Motor neuron (in vitro differentiated cells): ENCODE measurements around the gene HSPA5. TPM values are rescaled to one million over a fixed set of nuclear protein-coding genes. Genes with fewer than 3 reads are reported as not detected.
A peak's percentile ranks its signal among the peaks of the same experiment; 100 is the strongest.

Source experiments
- ATAC-seq, 8 experiments: fragments of 200-7000 bp; cut with Tn5 transposase; replicated peaks in 6 of 8; 2 replicates each; pipeline ENCODE4 v1.8.0; 2021; ENCODE audit warnings: mild to moderate bottlenecking in 8 of 8, moderate library complexity in 8 of 8
- H3K27ac ChIP-seq, 2 donors: fragments of 250-450 bp; sonication (Bioruptor Pico); 2 replicates each; pipeline ENCODE4 v1.9.0; 2021; ENCODE audit warnings: antibody characterized with exemption in 2 of 2, mild to moderate bottlenecking in 2 of 2, moderate library complexity in 1 of 2
- H3K4me1 ChIP-seq, 2 donors: fragments of 250-450 bp; sonication (Bioruptor Pico); replicated peaks in 1 of 2; 2 replicates each; pipeline ENCODE4 v1.6.1; 2021; ENCODE audit warnings: antibody characterized with exemption in 2 of 2, mild to moderate bottlenecking in 2 of 2, moderate library complexity in 1 of 2
- H3K4me3 ChIP-seq, 5 donors: fragments of 250-450 bp; sonication (Bioruptor Pico); 2 replicates each; pipeline ENCODE4 v1.9.0; 2021; ENCODE audit warnings: antibody characterized with exemption in 5 of 5, mild to moderate bottlenecking in 5 of 5, moderate library complexity in 4 of 5
- WGBS, 10 experiments: fragments of 450-650 bp; shearing (Covaris generic); methylation state at CpG; one replicate each; pipeline ENCODE4 v1.0.0; 2022; 5-methylcytosine and 5-hydroxymethylcytosine counted together
- in situ Hi-C, 9 experiments: fragments of 400-800 bp; cut with MboI; loops; one replicate each; pipeline ENCODE4 v1.15.0; 2021; ENCODE audit warnings: low sequenced_read_pairs in 9 of 9, low pct_unique_long_range_greater_than_20kb in 2 of 9; ENCODE audit not compliant: unreplicated experiment in 9 of 9
- total RNA-seq, 8 experiments: library from RNA; unstranded; fragments of 300-600 nt; gene quantifications; 2 replicates each; pipeline versions ENCODE4 v1.2.3 to v1.2.4, GENCODE V29; 2022

HSPA5 gene
- total RNA-seq, 8 experiments from 2014 or later: 105 to 365 (median 246) TPM

DNA sequence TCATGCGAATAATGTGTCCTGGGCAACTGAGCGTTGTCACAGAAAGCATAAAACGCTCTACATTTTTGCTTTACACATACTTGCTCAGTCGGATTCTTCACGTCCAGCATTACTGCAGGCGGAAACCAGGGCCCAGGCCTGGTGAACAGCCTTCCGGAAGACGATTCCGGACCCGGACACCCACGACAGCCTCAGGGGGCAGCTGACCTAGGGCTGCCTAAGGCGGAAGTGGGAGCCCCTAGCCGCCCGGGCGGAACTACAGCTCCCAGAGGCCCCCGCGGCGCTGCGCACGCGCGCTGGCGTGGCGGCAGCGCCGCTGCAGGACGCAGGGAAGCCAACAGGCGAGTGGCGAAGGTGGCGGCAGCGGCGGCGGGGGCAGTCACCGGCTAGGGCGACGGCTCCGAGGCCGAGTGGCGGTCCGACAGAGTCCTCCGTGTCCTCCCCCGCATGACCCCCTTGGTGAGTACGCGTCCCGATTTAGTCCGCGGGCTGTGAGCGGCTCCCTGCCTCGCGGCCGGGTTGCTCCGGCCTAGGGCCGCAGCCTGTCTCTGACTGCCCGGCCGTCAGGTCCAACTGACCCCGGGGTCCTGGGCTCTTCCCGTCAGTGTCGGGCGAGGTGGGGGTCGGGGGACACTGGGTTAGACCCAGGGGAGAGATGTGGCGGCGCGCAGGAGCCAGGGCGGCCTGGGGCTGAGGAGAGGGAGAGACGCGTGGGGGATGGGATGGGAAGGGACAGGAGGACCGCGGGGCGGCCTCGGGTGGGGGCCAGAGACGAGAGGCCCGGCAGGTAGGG, 20.6 kb upstream of the HSPA5 start, which contains the start of gene GAPVD1:
TSS of gene GAPVD1 (plus strand) at position 326 of the 793 bp plus-strand sequence. CDS start 37,096 bp downstream, outside the sequence.
- peak; percentile 94 to 99 (median 96) for ATAC-seq
- Histone ChIP-seq H3K27ac (peak within 1 kb of the TSS; percentile 79 to 86), H3K4me1 (peaks cover 5 to 11% of the 10 kb centered on the region in 2 donors), H3K4me3 (peak within 1 kb of the TSS; percentile 70 to 95 (median 79))
- 0 to 10% (median 2%) methylated on average over 1 to 22 of the region's 72 CpGs; no CpG with 5 or more reads in 4 of the 10 experiments for WGBS, 10 experiments
- in situ Hi-C loops: no loop called here

DNA sequence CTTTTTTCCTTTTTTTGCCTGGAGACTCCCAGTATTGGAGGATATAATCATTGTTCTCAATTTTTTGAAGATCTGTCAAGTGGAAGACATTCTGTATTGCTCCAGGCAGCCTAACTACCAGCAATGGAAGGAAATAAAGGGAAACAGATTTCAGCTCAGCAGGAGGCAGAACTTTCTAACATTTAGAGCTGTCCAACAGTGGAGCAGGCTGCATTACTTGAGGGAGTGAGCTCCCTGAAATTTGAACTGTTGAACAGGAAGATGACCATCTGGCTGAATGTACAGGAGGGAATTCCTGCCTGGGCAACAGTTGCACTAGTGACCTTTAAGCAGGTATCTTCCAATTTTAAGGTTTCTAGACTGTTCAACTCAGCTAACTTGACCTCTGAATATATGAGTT, 19.4 kb upstream of the HSPA5 start:
- Histone ChIP-seq H3K27ac (no peak overlapping the region), H3K4me1 (peaks cover 5 to 11% of the 10 kb centered on the region in 2 donors), H3K4me3 (no peak overlapping the region)
- ATAC-seq: no peak
- in situ Hi-C loops: no loop called here

DNA sequence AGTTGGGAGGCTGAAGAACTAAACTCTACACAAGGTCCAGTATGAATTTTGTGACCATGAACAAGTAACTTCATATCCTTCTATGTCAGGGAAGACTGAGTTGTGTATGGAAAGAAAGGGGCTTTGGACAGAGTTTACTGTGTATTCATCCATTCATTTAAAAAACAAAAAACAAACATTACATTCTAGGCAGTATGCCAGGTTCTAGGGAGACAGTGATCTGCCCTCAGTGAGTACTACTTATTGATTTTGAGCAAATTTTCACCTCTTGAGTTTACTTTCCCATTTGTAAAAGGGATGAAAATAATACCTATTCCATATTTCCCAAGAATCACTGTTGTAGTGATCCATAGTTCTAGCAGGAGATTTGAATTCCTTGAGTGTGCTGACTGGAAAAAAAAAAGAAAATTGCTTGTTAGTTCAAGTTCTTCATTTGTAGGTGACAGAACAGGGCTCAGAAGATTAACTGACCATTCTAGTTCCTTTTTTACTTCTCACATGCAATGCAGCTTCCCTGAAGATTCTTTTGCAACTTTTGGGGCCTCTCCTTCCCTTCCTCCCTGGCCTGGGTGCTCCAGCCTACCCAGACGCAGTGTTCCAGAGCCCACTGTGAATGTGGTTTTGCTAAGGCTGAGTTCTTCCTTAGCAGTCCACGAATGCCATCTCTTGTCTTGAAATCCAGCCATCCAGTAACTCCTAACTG, 17.8 kb upstream of the HSPA5 start:
- in situ Hi-C loops: no loop called here
- WGBS, 10 experiments: 0 to 89% (median 68%) methylated on average over 1 to 2 of the region's 2 CpGs; no CpG with 5 or more reads in 2 of the 10 experiments

DNA sequence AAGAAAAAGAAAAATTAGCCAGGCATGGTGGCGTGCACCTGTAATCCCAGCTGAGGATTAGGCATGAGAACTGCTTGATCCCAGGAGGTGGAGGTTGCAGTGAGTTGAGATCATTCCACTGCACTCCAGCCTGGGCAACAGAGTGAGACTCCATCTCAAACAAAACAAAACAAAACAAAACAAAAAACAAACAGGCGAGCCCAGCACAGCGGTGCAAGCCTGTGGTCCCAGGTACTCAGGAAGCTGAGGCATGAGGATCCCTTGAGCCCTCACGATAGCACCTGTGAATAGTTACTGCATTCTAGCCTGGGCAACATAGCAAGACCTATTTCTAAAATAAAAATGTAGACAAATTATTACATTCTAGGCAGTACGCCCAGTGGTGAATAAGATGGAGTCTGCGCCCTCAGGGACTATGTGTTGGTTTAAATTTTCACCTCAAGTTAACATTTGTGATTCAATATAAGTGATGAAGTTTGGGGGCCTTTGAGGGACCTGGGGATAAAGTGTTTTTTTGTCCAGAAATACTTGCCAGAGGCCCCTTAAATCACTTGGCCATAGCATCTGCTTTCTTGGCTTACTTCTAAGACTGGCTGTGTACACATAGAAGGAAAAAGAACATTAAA, 17.1 kb upstream of the HSPA5 start:
- WGBS, 10 experiments: 72 to 100% (median 90%) methylated on average over 2 to 6 of the region's 6 CpGs
- Histone ChIP-seq H3K4me1 (peaks cover 5 to 11% of the 10 kb centered on the region in 2 donors), H3K27ac (no peak overlapping the region), H3K4me3 (no peak overlapping the region)
- in situ Hi-C loops: no loop called here
- ATAC-seq: no peak

More for the DNA sequence above, 17.8 kb upstream of the HSPA5 start:
- no peak overlapping the region for H3K4me3 ChIP-seq
- H3K27ac ChIP-seq: no peak overlapping the region
- ATAC-seq: no peak
- H3K4me1 ChIP-seq: peaks cover 5 to 11% of the 10 kb centered on the region in 2 donors

DNA sequence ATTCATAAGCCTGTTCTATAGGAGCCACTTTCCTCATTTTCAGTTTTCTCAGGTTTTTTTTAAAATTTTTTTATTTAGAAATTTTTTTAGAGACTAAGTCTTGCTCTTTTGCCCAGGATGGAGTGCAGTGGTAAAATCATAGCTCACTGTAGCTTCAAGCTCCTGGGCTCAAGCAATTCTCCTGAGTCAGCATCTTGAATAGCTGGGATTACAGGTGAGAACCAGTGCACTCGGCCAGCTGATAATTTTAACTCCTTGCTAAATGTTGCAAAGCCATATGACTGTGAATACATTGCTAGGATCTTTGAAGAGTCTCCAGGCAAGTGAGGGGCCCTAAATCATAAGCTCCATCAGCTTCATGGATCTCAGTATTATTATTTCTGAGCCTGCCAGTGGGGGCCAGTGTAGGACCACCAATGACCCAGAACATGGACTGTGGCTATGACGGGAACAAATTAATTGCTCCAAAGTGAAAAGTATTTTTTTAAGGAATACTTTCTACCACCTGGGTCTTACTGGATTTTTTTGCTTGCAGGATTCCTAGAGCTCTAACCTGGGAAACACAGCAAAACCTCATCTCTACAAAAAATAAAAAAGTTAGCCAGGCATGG, 14.7 kb upstream of the HSPA5 start:
- H3K27ac ChIP-seq: no peak overlapping the region
- no peak overlapping the region for H3K4me3 ChIP-seq
- in situ Hi-C loops: no loop called here
- peak in 4 of 8 experiments; percentile 41 to 87 (median 48) for ATAC-seq
- WGBS, 10 experiments: 0 to 64% (median 35%) methylated on average over 1 to 2 of the region's 2 CpGs; no CpG with 5 or more reads in 2 of the 10 experiments
- no peaks in the 10 kb centered on the region for H3K4me1 ChIP-seq

DNA sequence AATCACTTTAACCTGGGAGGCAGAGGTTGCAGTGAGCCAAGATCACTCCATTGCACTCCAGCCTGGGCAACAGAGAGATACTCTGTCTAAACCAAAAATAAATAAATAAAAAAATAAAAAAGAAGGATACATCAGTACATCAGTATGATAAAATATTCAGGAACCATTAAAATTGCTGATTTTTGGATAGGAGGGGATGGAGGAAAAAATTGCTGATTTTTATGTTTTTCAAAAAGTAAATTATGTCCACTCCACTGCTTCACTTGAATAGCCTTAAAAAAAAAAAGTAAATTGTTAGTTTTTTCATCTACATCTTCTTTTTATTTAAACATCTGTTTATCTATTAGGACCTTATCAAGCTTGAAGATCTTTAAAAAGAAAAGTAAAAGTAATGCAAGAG, 13.1 kb upstream of the HSPA5 start:
- Histone ChIP-seq H3K4me1 (no peaks in the 10 kb centered on the region), H3K4me3 (no peak overlapping the region), H3K27ac (no peak overlapping the region)
- in situ Hi-C loops: no loop called here
- ATAC-seq: no peak

DNA sequence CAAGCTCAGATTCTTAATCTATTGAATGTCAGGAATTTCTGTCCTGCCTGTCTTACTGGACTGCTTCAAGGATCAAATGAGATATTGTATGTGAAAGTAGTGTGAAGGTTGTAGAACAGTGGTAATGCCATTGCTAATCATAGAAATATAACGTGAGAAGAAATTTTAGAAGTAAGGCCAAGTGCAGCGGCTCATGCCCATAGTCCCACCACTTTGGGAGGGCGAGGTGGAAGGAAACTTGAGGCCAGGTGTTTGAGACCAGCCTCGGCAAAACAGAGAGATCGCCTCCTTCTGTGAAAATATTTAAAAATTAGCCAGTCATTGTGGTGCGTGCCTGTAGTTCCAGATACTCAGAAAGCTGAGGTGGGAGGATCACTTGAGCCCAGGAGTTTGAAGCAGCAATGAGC, 5.1 kb upstream of the HSPA5 start:
- in situ Hi-C loops: no loop called here
- ATAC-seq: no peak
- no peak overlapping the region for H3K4me3 ChIP-seq
- 75 to 93% (median 88%) methylated on average over 3 to 6 of the region's 6 CpGs; no CpG with 5 or more reads in 4 of the 10 experiments for WGBS, 10 experiments
- H3K4me1 ChIP-seq: peaks cover 0 to 4% of the 10 kb centered on the region in 2 donors
- no peak overlapping the region for H3K27ac ChIP-seq

DNA sequence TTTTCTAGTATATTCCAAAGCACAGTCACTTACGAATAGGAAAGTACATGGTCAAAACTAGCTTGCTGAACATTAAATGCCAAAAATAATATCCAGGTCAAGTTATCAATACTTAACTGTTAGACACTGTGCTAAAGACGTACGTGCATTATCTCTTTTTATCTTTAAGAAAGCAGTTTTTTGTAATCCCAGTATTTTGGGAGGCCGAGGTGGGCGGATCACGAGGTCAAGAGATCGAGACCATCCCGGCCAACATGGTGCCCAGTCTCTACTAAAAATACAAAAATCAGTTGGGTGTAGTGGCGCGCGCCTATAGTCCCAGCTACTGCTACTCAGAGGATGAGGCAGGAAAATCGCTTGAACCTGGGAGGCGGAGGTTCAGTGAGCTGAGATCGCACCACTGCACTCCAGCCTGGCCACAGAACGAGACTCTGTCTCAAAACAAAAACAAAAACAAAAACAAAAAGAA, 2.7 kb upstream of the HSPA5 start:
- in situ Hi-C loops: no loop called here
- H3K27ac ChIP-seq: no peak overlapping the region
- peaks cover 8 to 15% of the 10 kb centered on the region in 2 donors for H3K4me1 ChIP-seq
- WGBS, 10 experiments: 84 to 100% (median 94%) methylated on average over 2 to 15 of the region's 15 CpGs
- no peak overlapping the region for H3K4me3 ChIP-seq
- ATAC-seq: no peak

DNA sequence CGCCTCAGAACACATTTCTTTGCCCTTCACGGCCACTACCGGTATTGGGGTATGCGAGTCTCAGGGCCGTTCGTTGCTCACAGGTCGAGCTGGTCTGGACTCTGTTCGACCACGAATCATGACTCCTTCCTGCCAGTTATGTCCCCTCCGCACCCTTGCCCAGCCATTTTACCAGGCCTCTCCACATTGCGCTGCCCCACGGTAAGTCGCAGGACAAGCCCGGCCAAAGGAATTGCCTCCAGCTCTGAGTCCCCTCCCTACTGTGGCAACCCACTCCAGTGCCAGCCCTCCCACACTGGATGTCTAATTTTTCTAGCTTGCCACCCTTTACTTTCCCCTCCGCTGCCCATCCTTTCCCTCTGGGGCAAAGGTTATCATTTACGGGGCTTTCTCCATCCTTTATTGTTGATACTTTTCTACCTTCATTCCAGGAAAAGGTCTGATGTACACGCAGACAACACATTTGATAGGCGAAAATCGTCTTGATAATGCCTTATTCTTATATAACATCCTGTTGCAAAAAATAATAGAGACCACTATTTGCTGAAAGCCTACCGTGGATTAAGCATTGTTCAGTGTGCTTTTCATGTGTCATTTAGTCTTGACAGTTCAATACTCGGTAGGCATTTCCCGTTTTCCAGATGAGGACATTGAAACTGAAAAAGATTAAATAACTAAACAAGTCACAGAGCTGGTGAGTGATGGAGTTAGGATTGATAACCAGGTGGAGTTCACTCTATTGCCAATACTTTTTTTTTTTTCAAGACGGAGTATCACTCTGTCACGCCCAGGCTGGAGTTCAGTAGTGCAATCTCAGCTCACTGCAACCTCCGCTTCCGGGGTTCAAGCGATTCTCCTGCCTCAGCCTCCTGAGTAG, 958 bp upstream of the HSPA5 start:
- in situ Hi-C loops: no loop called here
- 0 to 71% (median 32%) methylated on average over 2 to 22 of the region's 27 CpGs for WGBS, 10 experiments
- peak overlapping the region; percentile 55 to 84 (median 74) for H3K4me3 ChIP-seq
- H3K27ac ChIP-seq: peak overlapping the region; percentile 89 to 91
- peaks cover 24 to 30% of the 10 kb centered on the region in 2 donors for H3K4me1 ChIP-seq
- ATAC-seq: peak; percentile 3 to 10 (median 7)

DNA sequence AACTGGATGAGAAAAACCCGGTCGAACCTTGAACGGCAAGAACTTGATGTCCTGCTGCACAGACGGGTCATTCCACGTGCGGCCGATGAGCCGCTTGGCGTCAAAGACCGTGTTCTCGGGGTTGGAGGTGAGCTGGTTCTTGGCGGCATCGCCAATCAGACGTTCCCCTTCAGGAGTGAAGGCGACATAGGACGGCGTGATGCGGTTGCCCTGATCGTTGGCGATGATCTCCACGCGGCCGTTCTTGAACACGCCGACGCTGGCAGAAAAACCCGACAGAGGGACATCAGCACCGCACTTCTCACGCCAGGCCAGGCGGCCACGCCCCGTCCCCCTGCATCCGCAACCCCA, 519 bp downstream of the HSPA5 start:
- H3K27ac ChIP-seq: peak overlapping the region; percentile 87 to 89
- whole genome bisulfite sequencing, 10 experiments: 0% methylated on average over 3 to 13 of the region's 33 CpGs; no CpG with 5 or more reads in 4 of the 10 experiments
- peaks cover 35 to 43% of the 10 kb centered on the region in 2 donors for H3K4me1 ChIP-seq
- peak in 2 of 8 experiments; percentile 1 for ATAC-seq
- in situ Hi-C loops: no loop called here
- H3K4me3 ChIP-seq: peak overlapping the region; percentile 69 to 84 (median 78)

DNA sequence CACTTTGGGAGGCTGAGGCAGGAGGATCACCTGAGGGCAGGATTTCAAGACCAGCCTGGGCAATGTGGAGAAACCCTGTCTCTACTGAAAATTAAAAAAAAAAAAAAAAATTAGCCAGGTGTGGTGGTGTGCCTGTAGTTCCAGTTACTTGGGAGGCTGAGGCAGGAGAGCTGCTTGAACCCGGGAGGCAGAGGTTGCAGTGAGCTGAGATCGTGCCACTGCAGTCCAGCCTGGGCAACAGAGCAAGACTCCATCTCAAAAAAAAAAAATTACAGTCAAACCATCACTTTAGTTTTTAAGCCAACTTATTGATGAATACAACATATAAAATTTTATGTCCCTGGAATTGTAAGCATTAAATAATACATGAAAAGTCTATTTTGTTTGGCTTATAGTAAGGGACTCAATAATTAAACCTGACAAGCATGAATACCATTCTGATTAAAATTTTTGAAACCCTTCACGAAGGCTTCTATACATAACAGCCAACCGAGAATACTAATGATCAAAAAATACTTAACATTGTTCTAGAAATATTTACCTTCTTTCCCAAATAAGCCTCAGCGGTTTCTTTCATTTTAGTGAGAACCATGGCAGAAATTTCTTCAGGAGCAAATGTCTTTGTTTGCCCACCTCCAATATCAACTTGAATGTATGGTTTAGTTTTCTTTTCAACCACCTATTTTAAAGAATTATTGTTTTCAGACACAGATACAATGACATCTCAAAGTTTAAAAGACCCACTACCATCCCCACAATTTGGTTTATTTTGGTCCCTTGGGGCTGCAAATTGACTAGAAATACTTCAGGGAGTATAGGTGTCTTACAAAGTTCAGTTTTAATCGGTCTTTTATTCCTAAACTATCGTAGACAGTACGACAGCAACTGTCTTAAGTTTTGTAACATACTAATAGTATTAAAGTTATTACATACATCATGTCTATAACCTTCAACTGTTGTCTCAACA, 1.2 kb downstream of the HSPA5 start:
- no peak for ATAC-seq
- WGBS, 10 experiments: 0 to 45% (median 18%) methylated on average over 1 to 8 of the region's 8 CpGs
- in situ Hi-C loops: no loop called here
- H3K4me1 ChIP-seq: peaks cover 39 to 50% of the 10 kb centered on the region in 2 donors
- H3K4me3 ChIP-seq: peak overlapping the region; percentile 69 to 84 (median 78)
- no peak overlapping the region for H3K27ac ChIP-seq
